ENCODE measurements around the gene KANSL1. TPM values are rescaled to one million over a fixed set of nuclear protein-coding genes. Genes with fewer than 3 reads are reported as not detected.
"Not testable (repeated sequence)": the region's sequence is repeated elsewhere in the genome, so short reads cannot be mapped to it uniquely, and the experiment has no call there.

KANSL1 gene
- total and polyA plus RNA-seq, 2 experiments from 2014 or later = 12.2 to 38.2 TPM

- TF ChIP-seq EZH2 (IDR thresholded peaks at IDR 0.05; ENCODE audit: insufficient read depth, poor library complexity, severe bottlenecking) (no peak), EZH2phosphoT487 (IDR thresholded peaks at IDR 0.05; ENCODE audit: insufficient read depth, low read depth) (no peak)
- Histone ChIP-seq H3K9me2 (ENCODE audit: insufficient read depth) (no peaks in the 10 kb centered on the region), H3K9ac (peak overlapping the region; percentile 91), H4K20me1 (ENCODE audit: insufficient read depth) (peaks cover 35% of the 10 kb centered on the region), H3K27ac (peak overlapping the region; percentile 88), H3K4me2 (ENCODE audit: unreplicated experiment) (peak overlapping the region; percentile 95), H3K4me1 (ENCODE audit: insufficient read depth) (peaks cover 42% of the 10 kb centered on the region), H3K36me3 (ENCODE audit: low read depth) (no peaks in the 10 kb centered on the region), H2AFZ (no peak overlapping the region), H3K9me3 (ENCODE audit: low read depth) (no peaks in the 10 kb centered on the region), H3K4me3 (peak overlapping the region; percentile 97), H3K79me2 (ENCODE audit: insufficient read depth) (peaks cover 85% of the 10 kb centered on the region), H3K27me3 (replicated peaks; ENCODE audit: insufficient read depth) (no peaks in the 10 kb centered on the region), H3F3A (ENCODE audit: insufficient read depth) (peaks cover 35% of the 10 kb centered on the region)
- in situ Hi-C loops (cut with MboI) = no loop called here
- WGBS, 2 experiments (ENCODE audit: low coverage in 1 of 2, low lambda C conversion rate in 2 of 2, missing lambda C conversion rate in 2 of 2) = 26 to 30% methylated on average over 4 of the region's 4 CpGs
- DNase-seq = peak; percentile 48
These were observed 2.5 kb downstream of the KANSL1 start for GRCh38 chr17:46190763-46191162.

DNA sequence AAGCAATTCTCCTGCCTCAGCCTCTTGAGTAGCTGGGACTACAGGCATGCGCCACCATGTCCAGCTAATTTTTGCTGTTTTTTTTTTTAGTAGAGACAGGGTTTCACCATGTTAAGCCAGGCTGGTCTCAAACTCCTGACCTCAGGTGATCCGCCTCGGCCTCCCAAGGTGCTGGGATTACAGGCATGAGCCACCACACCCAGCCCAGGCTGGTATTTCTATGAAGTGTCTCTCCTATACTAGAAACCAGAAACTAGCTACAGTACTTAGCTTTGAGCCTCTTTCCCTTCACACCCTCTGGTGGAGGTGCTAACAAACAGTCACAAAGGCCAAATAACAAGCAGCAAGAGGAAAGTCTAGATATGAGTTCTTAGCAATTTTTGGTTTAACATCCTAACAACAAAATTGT, 6.4 kb downstream of the KANSL1 start:
- H3K9ac ChIP-seq; H3K9me3 ChIP-seq (ENCODE audit: low read depth); H3K4me3 ChIP-seq; in situ Hi-C loops (cut with MboI); H3K27me3 ChIP-seq (replicated peaks; ENCODE audit: insufficient read depth); H3K27ac ChIP-seq; H3K36me3 ChIP-seq (ENCODE audit: low read depth); H3K9me2 ChIP-seq (ENCODE audit: insufficient read depth); H2AFZ ChIP-seq; H3K4me2 ChIP-seq (ENCODE audit: unreplicated experiment): not testable (repeated sequence)
- peaks cover 28% of the 10 kb centered on the region for H3K4me1 ChIP-seq (ENCODE audit: insufficient read depth)
- H3K79me2 ChIP-seq (ENCODE audit: insufficient read depth) = peaks cover 100% of the 10 kb centered on the region
- H3F3A ChIP-seq (ENCODE audit: insufficient read depth) = peaks cover 20% of the 10 kb centered on the region
- peak; percentile 64 for DNase-seq
- peaks cover 68% of the 10 kb centered on the region for H4K20me1 ChIP-seq (ENCODE audit: insufficient read depth)
- WGBS, 2 experiments (ENCODE audit: low coverage in 1 of 2, low lambda C conversion rate in 2 of 2, missing lambda C conversion rate in 2 of 2) = 98 to 100% methylated on average over 3 of the region's 3 CpGs

DNA sequence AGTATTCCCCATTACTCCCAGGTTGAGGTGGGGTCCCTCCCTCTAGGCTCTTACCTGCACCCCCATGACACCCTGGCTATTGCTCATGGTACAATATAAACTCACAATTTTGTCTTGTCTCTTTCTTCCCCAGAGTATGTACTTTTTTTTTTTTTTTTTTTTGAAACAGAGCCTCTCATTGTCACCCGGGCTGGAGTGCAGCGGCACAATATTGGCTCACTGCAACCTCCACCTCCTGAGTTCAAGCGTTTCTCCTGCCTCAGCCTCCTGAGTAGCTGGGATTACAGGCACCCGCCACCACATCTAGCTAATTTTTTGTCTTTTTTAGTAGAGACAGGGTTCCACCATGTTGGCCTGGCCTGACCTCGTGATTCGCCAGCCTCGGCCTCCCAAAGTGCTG, 8.5 kb downstream of the KANSL1 start:
- no peaks in the 10 kb centered on the region for H3K36me3 ChIP-seq (ENCODE audit: low read depth)
- DNase-seq = no peak
- TF ChIP-seq EZH2phosphoT487 (IDR thresholded peaks at IDR 0.05; ENCODE audit: insufficient read depth, low read depth) (no peak), EZH2 (IDR thresholded peaks at IDR 0.05; ENCODE audit: insufficient read depth, poor library complexity, severe bottlenecking) (no peak)
- no peak overlapping the region for H2AFZ ChIP-seq
- peaks cover 21% of the 10 kb centered on the region for H3K4me1 ChIP-seq (ENCODE audit: insufficient read depth)
- H3K27me3 ChIP-seq (replicated peaks; ENCODE audit: insufficient read depth) = no peaks in the 10 kb centered on the region
- H3K4me3 ChIP-seq = no peak overlapping the region
- H3K27ac ChIP-seq = no peak overlapping the region
- no peaks in the 10 kb centered on the region for H3K9me3 ChIP-seq (ENCODE audit: low read depth)
- H3K9me2 ChIP-seq (ENCODE audit: insufficient read depth) = no peaks in the 10 kb centered on the region
- peaks cover 60% of the 10 kb centered on the region for H4K20me1 ChIP-seq (ENCODE audit: insufficient read depth)
- H3F3A ChIP-seq (ENCODE audit: insufficient read depth) = 0 out of 2 replicates have a peak, but pooled peaks cover under 1% of the 10 kb centered on the region
- WGBS, 2 experiments (ENCODE audit: low coverage in 1 of 2, low lambda C conversion rate in 2 of 2, missing lambda C conversion rate in 2 of 2) = 76 to 81% methylated on average over 7 of the region's 7 CpGs
- no peak overlapping the region for H3K4me2 ChIP-seq (ENCODE audit: unreplicated experiment)
- H3K9ac ChIP-seq = no peak overlapping the region
- H3K79me2 ChIP-seq (ENCODE audit: insufficient read depth) = peaks cover 100% of the 10 kb centered on the region
- in situ Hi-C loops (cut with MboI) = no loop called here

DNA sequence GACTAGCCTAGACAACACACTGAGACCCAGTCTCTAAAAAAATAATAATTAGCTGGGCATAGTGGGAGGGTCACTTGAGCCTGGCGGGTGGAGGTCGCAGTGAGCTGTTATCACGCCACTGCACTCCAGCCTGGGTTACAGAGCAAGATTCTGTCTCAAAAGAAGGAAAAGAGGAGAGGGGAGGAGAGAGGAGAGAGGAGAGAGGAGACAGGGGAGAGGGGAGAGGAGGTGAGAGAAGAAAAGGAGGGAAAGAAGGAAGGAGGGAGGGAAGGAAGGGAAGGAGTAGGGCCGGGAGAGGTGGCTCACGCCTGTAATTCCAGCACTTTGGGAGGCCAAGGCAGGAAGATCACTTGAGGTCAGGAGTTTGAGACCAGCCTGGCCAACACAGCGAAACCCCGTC, 9.8 kb downstream of the KANSL1 start:
- DNase-seq; H3K36me3 ChIP-seq (ENCODE audit: low read depth); H2AFZ ChIP-seq; in situ Hi-C loops (cut with MboI); H3K4me2 ChIP-seq (ENCODE audit: unreplicated experiment); H3K9me2 ChIP-seq (ENCODE audit: insufficient read depth); H3K27me3 ChIP-seq (replicated peaks; ENCODE audit: insufficient read depth); H3K9ac ChIP-seq; H3K27ac ChIP-seq; H3K4me3 ChIP-seq; H3K9me3 ChIP-seq (ENCODE audit: low read depth): not testable (repeated sequence)
- peaks cover 13% of the 10 kb centered on the region for H3F3A ChIP-seq (ENCODE audit: insufficient read depth)
- H4K20me1 ChIP-seq (ENCODE audit: insufficient read depth) = peaks cover 72% of the 10 kb centered on the region
- peaks cover 100% of the 10 kb centered on the region for H3K79me2 ChIP-seq (ENCODE audit: insufficient read depth)
- peaks cover 30% of the 10 kb centered on the region for H3K4me1 ChIP-seq (ENCODE audit: insufficient read depth)
- 68 to 72% methylated on average over 7 of the region's 7 CpGs for WGBS, 2 experiments (ENCODE audit: low coverage in 1 of 2, low lambda C conversion rate in 2 of 2, missing lambda C conversion rate in 2 of 2)

GRCh38 chr17:46182961-46183360, 10.3 kb downstream of the KANSL1 start:
- H3K27ac ChIP-seq = no peak overlapping the region
- H3K9me2 ChIP-seq (ENCODE audit: insufficient read depth) = no peaks in the 10 kb centered on the region
- H3K27me3 ChIP-seq (replicated peaks; ENCODE audit: insufficient read depth) = no peaks in the 10 kb centered on the region
- H3K36me3 ChIP-seq (ENCODE audit: low read depth) = no peaks in the 10 kb centered on the region
- peaks cover 100% of the 10 kb centered on the region for H3K79me2 ChIP-seq (ENCODE audit: insufficient read depth)
- no peak overlapping the region for H3K9ac ChIP-seq
- no peak overlapping the region for H3K4me2 ChIP-seq (ENCODE audit: unreplicated experiment)
- no peak for DNase-seq
- TF ChIP-seq EZH2phosphoT487 (IDR thresholded peaks at IDR 0.05; ENCODE audit: insufficient read depth, low read depth) (no peak), EZH2 (IDR thresholded peaks at IDR 0.05; ENCODE audit: insufficient read depth, poor library complexity, severe bottlenecking) (no peak)
- H2AFZ ChIP-seq = no peak overlapping the region
- H4K20me1 ChIP-seq (ENCODE audit: insufficient read depth) = peaks cover 72% of the 10 kb centered on the region
- H3K9me3 ChIP-seq (ENCODE audit: low read depth) = no peaks in the 10 kb centered on the region
- peaks cover 17% of the 10 kb centered on the region for H3F3A ChIP-seq (ENCODE audit: insufficient read depth)
- WGBS, 2 experiments (ENCODE audit: low coverage in 1 of 2, low lambda C conversion rate in 2 of 2, missing lambda C conversion rate in 2 of 2) = 96% methylated on average over 3 of the region's 3 CpGs
- peaks cover 32% of the 10 kb centered on the region for H3K4me1 ChIP-seq (ENCODE audit: insufficient read depth)
- no peak overlapping the region for H3K4me3 ChIP-seq
- in situ Hi-C loops (cut with MboI) = no loop called here

All from GM23248 (cell line).